Measurements from ENCODE around the gene GAB3.

GRCh38 chrX:154730253-154730891, 20.5 kb downstream of the GAB3 start:
- TF ChIP-seq CTCF (IDR thresholded peaks at IDR 0.05; ENCODE audit: insufficient read depth, low read depth, low read length) (no peak), EZH2 (IDR thresholded peaks at IDR 0.05; ENCODE audit: insufficient read depth, low read length) (no peak)

Data from astrocyte (in vitro differentiated cells and primary cell).